MM.1S (cell line): ENCODE measurements around the gene ADARB2.

Source experiments
- DNase-seq: peaks from one replicate; pipeline ENCODE4 v3.0.0-alpha.2; 2015
- H2AFZ ChIP-seq: fragments of 300-600 bp; sonication (generic); 2 replicates; pipeline ENCODE4 v1.6.0; 2016; ENCODE audit warnings: antibody characterized with exemption, low read length
- H3F3A ChIP-seq: fragments of 300-600 bp; sonication (generic); 2 replicates; pipeline ENCODE4 v1.6.1; 2016; ENCODE audit warnings: mild to moderate bottlenecking, antibody characterized with exemption, low read length, moderate library complexity, mixed read lengths; ENCODE audit not compliant: insufficient read depth
- H3K27ac ChIP-seq: fragments of 300-600 bp; sonication (generic); 2 replicates; pipeline ENCODE4 v1.5.1; 2016; ENCODE audit warnings: mild to moderate bottlenecking, low read length
- H3K27me3 ChIP-seq: fragments of 300-600 bp; sonication (generic); replicated peaks from 2 replicates; pipeline ENCODE4 v1.6.0; 2016; ENCODE audit warnings: low read length; ENCODE audit not compliant: insufficient read depth
- H3K36me3 ChIP-seq: fragments of 300-600 bp; sonication (generic); replicated peaks from 2 replicates; pipeline ENCODE4 v1.6.1; 2016; ENCODE audit warnings: mild to moderate bottlenecking, low read length, mixed read lengths; ENCODE audit not compliant: insufficient read depth
- H3K4me1 ChIP-seq: fragments of 300-600 bp; sonication (generic); 2 replicates; pipeline ENCODE4 v1.6.1; 2016; ENCODE audit warnings: low read length, mixed read lengths
- H3K4me2 ChIP-seq: fragments of 300-600 bp; sonication (generic); 2 replicates; pipeline ENCODE4 v1.6.0; 2016; ENCODE audit warnings: low read depth, low read length
- H3K4me3 ChIP-seq: fragments of 300-600 bp; sonication (generic); 2 replicates; pipeline ENCODE4 v1.5.1; 2016; ENCODE audit warnings: low read length, mixed read lengths
- H3K79me2 ChIP-seq: fragments of 300-600 bp; sonication (generic); 2 replicates; pipeline ENCODE4 v1.6.1; 2016; ENCODE audit warnings: mixed run types, low read length, mixed read lengths
- H3K9ac ChIP-seq: fragments of 300-600 bp; sonication (generic); 2 replicates; pipeline ENCODE4 v1.6.1; 2016; ENCODE audit warnings: low read length, mixed read lengths
- H3K9me2 ChIP-seq: fragments of 300-600 bp; sonication (generic); replicated peaks from 2 replicates; pipeline ENCODE4 v1.6.1; 2016; ENCODE audit warnings: mild to moderate bottlenecking, low read length, mixed read lengths; ENCODE audit not compliant: insufficient read depth
- H3K9me3 ChIP-seq: fragments of 300-600 bp; sonication (generic); replicated peaks from 2 replicates; pipeline ENCODE4 v1.6.1; 2016; ENCODE audit warnings: mild to moderate bottlenecking, low read length, mixed read lengths; ENCODE audit not compliant: insufficient read depth
- H4K20me1 ChIP-seq: fragments of 300-600 bp; sonication (generic); 2 replicates; pipeline ENCODE4 v1.6.1; 2016; ENCODE audit warnings: mild to moderate bottlenecking, low read length, moderate library complexity, mixed read lengths; ENCODE audit not compliant: insufficient read depth
- EZH2 ChIP-seq: fragments of 300-600 bp; sonication (generic); optimal IDR thresholded peaks from 2 replicates; pipeline ENCODE3; 2017; ENCODE audit warnings: low read depth, mild to moderate bottlenecking, antibody characterized with exemption, low read length, mixed read lengths
- EZH2phosphoT487 ChIP-seq: fragments of 300-600 bp; sonication (generic); IDR thresholded peaks from 2 replicates; pipeline ENCODE4 v1.6.1; 2018; ENCODE audit warnings: antibody characterized with exemption, low read length
- TF ChIP-seq, protein P1 (sequence below): fragments of 300-600 bp; sonication (generic); IDR thresholded peaks from 2 replicates; pipeline ENCODE4 v1.5.1; 2016; ENCODE audit warnings: antibody characterized with exemption, low read length, mixed read lengths

Gene ADARB2

DNA sequence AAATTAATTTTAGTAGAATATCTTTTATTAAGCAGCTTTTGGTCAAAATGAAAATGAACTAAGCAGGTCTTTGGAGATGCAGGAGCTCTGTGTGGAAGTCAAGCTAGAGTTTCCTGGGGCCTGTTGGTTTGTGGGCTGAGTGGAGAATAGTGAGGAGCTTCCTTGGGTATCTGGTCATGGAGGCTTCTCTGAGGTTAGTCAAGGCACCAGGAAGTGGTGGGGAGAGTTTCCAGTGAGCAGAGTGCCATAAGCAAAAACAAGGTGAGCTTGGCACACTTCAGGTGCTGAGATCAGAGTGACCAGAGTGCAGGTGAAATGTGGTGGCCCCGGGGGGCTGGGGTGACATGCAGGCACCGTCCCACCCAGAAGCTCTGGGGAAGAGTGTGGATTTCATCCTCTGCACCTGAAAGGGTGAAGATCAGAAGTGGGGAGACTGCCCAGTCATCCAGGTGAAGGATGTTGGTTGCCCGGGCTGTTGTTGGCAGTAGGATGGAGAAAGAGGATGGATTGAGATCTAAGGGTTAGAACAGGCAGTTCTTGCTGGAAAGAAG is 603.8 kb downstream of the ADARB2 start:
- Histone ChIP-seq H2AFZ (no peak overlapping the region), H3K4me2 (no peak overlapping the region), H3K4me3 (no peak overlapping the region), H3K79me2 (no peaks in the 10 kb centered on the region), H3K27me3 (no peaks in the 10 kb centered on the region), H3K9ac (no peak overlapping the region), H4K20me1 (no peaks in the 10 kb centered on the region), H3K4me1 (no peaks in the 10 kb centered on the region), H3K9me2 (no peaks in the 10 kb centered on the region), H3K27ac (no peak overlapping the region), H3K9me3 (no peaks in the 10 kb centered on the region), H3F3A (no peaks in the 10 kb centered on the region), H3K36me3 (no peaks in the 10 kb centered on the region; the same call in none of the 2 replicates)
- DNase-seq, result no peak
- TF ChIP-seq EZH2 (no peak), EZH2phosphoT487 (no peak)
- TF ChIP-seq, protein P1, sequence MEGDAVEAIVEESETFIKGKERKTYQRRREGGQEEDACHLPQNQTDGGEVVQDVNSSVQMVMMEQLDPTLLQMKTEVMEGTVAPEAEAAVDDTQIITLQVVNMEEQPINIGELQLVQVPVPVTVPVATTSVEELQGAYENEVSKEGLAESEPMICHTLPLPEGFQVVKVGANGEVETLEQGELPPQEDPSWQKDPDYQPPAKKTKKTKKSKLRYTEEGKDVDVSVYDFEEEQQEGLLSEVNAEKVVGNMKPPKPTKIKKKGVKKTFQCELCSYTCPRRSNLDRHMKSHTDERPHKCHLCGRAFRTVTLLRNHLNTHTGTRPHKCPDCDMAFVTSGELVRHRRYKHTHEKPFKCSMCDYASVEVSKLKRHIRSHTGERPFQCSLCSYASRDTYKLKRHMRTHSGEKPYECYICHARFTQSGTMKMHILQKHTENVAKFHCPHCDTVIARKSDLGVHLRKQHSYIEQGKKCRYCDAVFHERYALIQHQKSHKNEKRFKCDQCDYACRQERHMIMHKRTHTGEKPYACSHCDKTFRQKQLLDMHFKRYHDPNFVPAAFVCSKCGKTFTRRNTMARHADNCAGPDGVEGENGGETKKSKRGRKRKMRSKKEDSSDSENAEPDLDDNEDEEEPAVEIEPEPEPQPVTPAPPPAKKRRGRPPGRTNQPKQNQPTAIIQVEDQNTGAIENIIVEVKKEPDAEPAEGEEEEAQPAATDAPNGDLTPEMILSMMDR, result no peak

DNA sequence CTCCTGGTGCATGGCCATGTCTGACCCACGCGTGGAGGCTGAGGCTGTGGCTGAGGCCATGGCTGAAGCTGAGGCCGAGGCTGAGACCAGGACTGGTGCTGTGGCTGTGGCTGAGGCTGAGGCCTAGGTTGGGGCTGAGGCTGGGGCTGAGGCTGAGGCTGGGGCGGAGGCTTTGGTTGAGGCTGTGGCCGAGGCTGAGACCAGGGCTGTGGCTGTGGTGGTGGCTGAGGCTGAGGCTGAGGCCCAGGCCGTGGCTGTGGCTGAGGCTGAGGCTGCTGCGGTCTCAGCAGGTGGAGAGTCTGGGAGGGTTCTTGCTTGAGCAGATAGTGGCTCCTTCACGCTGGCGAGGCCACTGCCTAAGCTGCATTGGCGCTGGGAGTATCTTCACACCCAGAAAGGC is 604.7 kb downstream of the ADARB2 start:
- no peaks in the 10 kb centered on the region for H3K79me2 ChIP-seq
- no peaks in the 10 kb centered on the region; the same call in none of the 2 replicates for H3K36me3 ChIP-seq
- H3K9me3 ChIP-seq, result no peaks in the 10 kb centered on the region
- no peak overlapping the region for H3K4me2 ChIP-seq
- H3K4me3 ChIP-seq, result no peak overlapping the region
- DNase-seq, result no peak
- H3K27me3 ChIP-seq, result no peaks in the 10 kb centered on the region
- H3K9me2 ChIP-seq, result no peaks in the 10 kb centered on the region
- no peaks in the 10 kb centered on the region for H4K20me1 ChIP-seq
- H3F3A ChIP-seq, result no peaks in the 10 kb centered on the region
- H3K27ac ChIP-seq, result no peak overlapping the region
- TF ChIP-seq EZH2 (no peak), EZH2phosphoT487 (no peak)
- TF ChIP-seq, protein P1, result no peak
- no peaks in the 10 kb centered on the region for H3K4me1 ChIP-seq
- H2AFZ ChIP-seq, result no peak overlapping the region
- no peak overlapping the region for H3K9ac ChIP-seq

DNA sequence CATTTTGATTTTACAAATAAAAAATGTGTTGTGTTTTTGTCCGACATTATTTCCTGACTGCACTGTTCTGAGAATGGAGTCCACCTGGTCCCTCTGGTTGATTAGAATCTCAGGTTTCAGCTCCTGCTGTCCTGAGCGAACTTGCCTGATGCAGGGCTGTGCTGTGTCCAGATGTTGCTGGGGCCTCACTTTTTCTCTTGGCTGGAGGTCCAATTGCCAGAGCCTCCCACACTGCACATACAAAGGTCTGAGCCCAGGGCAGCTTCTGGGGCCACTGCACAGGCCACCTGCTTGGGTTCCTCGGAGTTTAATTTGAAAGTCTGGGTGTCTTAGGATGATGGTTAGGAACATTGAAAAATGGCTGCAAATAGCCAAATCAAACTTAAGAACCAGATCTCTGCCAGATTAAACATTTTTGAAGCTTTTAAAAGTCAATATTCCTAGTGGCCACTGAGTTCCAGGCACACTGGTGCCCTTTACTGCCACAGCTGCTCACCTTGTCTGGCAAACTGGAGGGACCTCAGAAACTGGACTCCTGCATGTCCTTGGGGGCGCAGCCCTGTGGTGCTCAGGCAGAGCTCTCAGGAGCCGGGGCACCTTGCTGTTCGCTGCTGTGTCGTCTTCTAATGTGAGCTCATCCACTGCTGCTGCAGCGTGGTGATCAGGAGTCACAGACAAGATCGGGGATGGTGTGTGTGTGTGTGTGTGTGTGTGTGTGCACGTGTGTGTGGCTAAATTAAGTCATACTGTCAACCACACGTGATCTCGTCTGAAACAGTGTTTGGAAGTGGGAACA is 606.1 kb downstream of the ADARB2 start:
- Histone ChIP-seq H3K27ac (no peak overlapping the region), H3K4me2 (no peak overlapping the region), H3K4me3 (no peak overlapping the region), H3K9me3 (no peaks in the 10 kb centered on the region), H4K20me1 (no peaks in the 10 kb centered on the region), H3K4me1 (no peaks in the 10 kb centered on the region), H3K79me2 (no peaks in the 10 kb centered on the region), H3K36me3 (no peaks in the 10 kb centered on the region; the same call in none of the 2 replicates), H3K27me3 (no peaks in the 10 kb centered on the region), H3K9ac (no peak overlapping the region), H2AFZ (no peak overlapping the region), H3K9me2 (no peaks in the 10 kb centered on the region), H3F3A (no peaks in the 10 kb centered on the region)
- TF ChIP-seq EZH2, result no peak
- TF ChIP-seq, protein P1, result no peak
- DNase-seq, result no peak
